Tibial artery (tissue), 4 donors: Measurements from ENCODE around the gene UBA52.

Experiments used
- DNase-seq, 2 donors: peaks; one replicate each; pipeline ENCODE4 v3.0.0-alpha.2; 2019
- H3K27ac ChIP-seq, 2 donors: fragments of 200-600 bp; sonication (generic) in 1 of 2; 1 replicate in 1 of 2; 2 replicates in 1 of 2; pipeline ENCODE4 v1.5.1; 2018 to 2019; ENCODE audit warnings: mild to moderate bottlenecking in 1 of 2
- H3K27me3 ChIP-seq, 2 donors: fragments of 200-600 bp; sonication (generic) in 1 of 2; one replicate each; pipeline versions ENCODE4 v1.5.1 to v1.6.0; 2016 to 2019
- H3K36me3 ChIP-seq, 3 donors: fragments of 200-600 bp; sonication (generic) in 2 of 3; one replicate each; pipeline ENCODE4 v1.5.1; 2016 to 2019; ENCODE audit warnings: mild to moderate bottlenecking in 2 of 3
- H3K4me1 ChIP-seq, 4 donors: fragments of 200-600 bp; sonication (generic) in 2 of 4; 1 replicate in 3 of 4; 2 replicates in 1 of 4; pipeline ENCODE4 v1.5.1; 2016 to 2019
- H3K4me3 ChIP-seq, 2 donors: fragments of 200-600 bp; sonication (generic) in 1 of 2; 1 replicate in 1 of 2; 2 replicates in 1 of 2; pipeline ENCODE4 v1.5.1; 2018 to 2019; ENCODE audit warnings: mild to moderate bottlenecking in 2 of 2
- H3K9me3 ChIP-seq, 3 donors: fragments of 200-600 bp; sonication (generic) in 1 of 3; one replicate each; pipeline ENCODE4 v1.5.1; 2016 to 2019
- intact Hi-C: fragments of 100-400 bp; cut with DNase I; formaldehyde crosslinking; loops from one replicate; pipeline ENCODE4 v1.15.0; 2023; ENCODE audit warnings: low total_unique reads
- TF ChIP-seq, protein P1 (sequence below), 2 experiments: fragments of 200-600 bp in 1 of 2; fragments of 450-650 bp in 1 of 2; IDR thresholded peaks; one replicate each; pipeline ENCODE4 v1.5.1; 2017 to 2019; ENCODE audit warnings: antibody characterized with exemption in 2 of 2, mild to moderate bottlenecking in 1 of 2, moderate library complexity in 1 of 2

The UBA52 gene

DNA sequence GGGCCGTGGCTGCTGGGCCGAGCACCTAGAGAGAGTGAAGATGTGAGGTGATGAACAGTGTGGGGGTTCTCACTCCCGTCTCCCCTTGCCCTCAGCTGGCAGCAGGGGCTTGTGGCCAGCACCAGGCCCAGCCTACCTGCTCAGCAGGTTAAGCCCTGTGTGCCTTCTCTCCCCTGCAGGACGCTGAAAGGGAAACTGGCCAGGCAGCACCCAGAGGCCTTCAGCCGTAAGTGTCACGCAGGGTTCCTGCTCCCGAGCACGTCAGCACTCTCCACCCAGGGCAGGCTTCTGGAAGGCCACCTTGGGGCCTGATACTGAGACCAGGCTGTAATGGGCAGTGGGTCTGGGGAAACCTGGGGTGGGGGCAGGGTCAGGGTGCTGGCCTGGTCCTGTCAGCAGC, 4.7 kb upstream of the UBA52 start:
- H3K27ac ChIP-seq = no peak overlapping the region
- H3K27me3 ChIP-seq = no peaks in the 10 kb centered on the region
- peaks cover 0 to 19% (median 13%) of the 10 kb centered on the region in 4 donors for H3K4me1 ChIP-seq
- TF ChIP-seq, protein P1, sequence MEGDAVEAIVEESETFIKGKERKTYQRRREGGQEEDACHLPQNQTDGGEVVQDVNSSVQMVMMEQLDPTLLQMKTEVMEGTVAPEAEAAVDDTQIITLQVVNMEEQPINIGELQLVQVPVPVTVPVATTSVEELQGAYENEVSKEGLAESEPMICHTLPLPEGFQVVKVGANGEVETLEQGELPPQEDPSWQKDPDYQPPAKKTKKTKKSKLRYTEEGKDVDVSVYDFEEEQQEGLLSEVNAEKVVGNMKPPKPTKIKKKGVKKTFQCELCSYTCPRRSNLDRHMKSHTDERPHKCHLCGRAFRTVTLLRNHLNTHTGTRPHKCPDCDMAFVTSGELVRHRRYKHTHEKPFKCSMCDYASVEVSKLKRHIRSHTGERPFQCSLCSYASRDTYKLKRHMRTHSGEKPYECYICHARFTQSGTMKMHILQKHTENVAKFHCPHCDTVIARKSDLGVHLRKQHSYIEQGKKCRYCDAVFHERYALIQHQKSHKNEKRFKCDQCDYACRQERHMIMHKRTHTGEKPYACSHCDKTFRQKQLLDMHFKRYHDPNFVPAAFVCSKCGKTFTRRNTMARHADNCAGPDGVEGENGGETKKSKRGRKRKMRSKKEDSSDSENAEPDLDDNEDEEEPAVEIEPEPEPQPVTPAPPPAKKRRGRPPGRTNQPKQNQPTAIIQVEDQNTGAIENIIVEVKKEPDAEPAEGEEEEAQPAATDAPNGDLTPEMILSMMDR (IDR thresholded peaks at IDR 0.05) = no peak
- no peak overlapping the region for H3K4me3 ChIP-seq
- H3K36me3 ChIP-seq = peaks cover 53 to 75% (median 66%) of the 10 kb centered on the region in 3 donors
- intact Hi-C loops = no loop called here
- DNase-seq = no peak
- H3K9me3 ChIP-seq = no peaks in the 10 kb centered on the region

DNA sequence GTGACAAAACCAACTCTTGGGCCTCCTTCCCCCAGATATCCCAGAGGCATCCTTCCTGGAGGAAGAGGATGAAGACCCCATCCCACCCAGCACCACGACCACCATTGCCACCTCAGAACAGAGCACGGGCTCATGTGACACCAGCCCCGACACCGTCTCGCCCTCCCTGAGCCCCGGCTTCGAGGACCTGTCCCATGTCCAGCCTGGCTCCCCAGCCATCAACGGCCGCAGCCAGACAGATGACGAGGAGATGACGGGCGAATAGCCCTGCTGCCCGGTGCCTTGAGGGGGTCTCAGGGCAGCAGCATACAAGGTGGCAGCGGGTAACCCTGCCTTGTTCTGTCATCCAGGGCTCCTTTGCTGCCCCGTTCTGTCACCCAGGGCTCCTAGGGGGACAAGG, 3.3 kb upstream of the UBA52 start:
- Histone ChIP-seq H3K9me3 (no peaks in the 10 kb centered on the region), H3K27ac (no peak overlapping the region), H3K4me1 (peaks cover 0 to 18% (median 13%) of the 10 kb centered on the region in 4 donors), H3K36me3 (peaks cover 50 to 67% (median 65%) of the 10 kb centered on the region in 3 donors), H3K4me3 (no peak overlapping the region), H3K27me3 (no peaks in the 10 kb centered on the region)
- intact Hi-C loops = no loop called here
- no peak for DNase-seq
- TF ChIP-seq, protein P1 (IDR thresholded peaks at IDR 0.05) = no peak

DNA sequence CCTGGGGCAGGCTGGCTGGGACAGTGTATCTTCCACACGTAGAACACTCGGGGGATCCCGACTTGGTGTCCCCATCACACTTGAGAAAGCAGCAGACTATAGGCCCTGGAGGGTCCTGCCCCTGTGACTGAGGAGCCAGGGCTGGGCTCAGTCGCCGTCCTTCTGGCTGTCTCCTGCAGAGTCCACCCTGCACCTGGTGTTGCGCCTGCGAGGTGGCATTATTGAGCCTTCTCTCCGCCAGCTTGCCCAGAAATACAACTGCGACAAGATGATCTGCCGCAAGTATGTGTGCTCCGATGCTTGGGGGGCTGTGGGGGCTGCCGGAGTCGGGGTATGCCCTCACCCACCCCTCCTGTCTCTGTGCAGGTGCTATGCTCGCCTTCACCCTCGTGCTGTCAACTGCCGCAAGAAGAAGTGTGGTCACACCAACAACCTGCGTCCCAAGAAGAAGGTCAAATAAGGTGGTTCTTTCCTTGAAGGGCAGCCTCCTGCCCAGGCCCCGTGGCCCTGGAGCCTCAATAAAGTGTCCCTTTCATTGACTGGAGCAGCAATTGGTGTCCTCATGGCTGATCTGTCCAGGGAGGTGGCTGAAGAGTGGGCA, 3.1 kb downstream of the UBA52 start:
- H3K36me3 ChIP-seq = peaks cover 33 to 47% (median 44%) of the 10 kb centered on the region in 3 donors
- no peak overlapping the region for H3K4me3 ChIP-seq
- TF ChIP-seq, protein P1 (IDR thresholded peaks at IDR 0.05) = no peak
- no peak for DNase-seq
- no peak overlapping the region for H3K27ac ChIP-seq
- intact Hi-C loops = no loop called here
- no peaks in the 10 kb centered on the region for H3K9me3 ChIP-seq
- H3K27me3 ChIP-seq = no peaks in the 10 kb centered on the region
- H3K4me1 ChIP-seq = peaks cover 0 to 22% (median 13%) of the 10 kb centered on the region in 4 donors

DNA sequence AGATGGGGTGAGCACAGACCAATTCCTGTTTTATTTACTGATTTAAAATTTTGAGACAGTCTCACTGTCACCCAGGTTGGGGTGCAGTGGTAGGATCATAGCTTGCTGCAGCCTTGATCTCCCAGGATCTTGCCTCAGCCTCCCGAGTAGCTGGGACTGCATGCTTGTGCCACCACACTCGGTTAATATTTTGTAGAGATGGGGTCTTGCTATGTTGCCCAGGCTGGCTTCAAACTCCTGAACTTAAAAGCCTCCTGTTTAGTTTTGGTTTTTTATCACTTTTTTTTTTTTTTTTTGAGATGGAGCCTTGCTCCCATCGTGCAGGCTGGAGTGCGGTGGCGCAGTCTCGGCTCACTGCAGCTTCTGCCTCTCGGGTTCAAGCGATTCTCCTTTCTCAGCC, 4.7 kb downstream of the UBA52 start:
- no peak overlapping the region for H3K4me3 ChIP-seq
- H3K36me3 ChIP-seq = peaks cover 33 to 47% (median 44%) of the 10 kb centered on the region in 3 donors
- H3K27me3 ChIP-seq = no peaks in the 10 kb centered on the region
- TF ChIP-seq, protein P1 (IDR thresholded peaks at IDR 0.05) = no peak
- intact Hi-C loops = no loop called here
- H3K9me3 ChIP-seq = no peaks in the 10 kb centered on the region
- H3K27ac ChIP-seq = no peak overlapping the region
- DNase-seq = no peak
- peaks cover 0 to 17% (median 13%) of the 10 kb centered on the region in 4 donors for H3K4me1 ChIP-seq

DNA sequence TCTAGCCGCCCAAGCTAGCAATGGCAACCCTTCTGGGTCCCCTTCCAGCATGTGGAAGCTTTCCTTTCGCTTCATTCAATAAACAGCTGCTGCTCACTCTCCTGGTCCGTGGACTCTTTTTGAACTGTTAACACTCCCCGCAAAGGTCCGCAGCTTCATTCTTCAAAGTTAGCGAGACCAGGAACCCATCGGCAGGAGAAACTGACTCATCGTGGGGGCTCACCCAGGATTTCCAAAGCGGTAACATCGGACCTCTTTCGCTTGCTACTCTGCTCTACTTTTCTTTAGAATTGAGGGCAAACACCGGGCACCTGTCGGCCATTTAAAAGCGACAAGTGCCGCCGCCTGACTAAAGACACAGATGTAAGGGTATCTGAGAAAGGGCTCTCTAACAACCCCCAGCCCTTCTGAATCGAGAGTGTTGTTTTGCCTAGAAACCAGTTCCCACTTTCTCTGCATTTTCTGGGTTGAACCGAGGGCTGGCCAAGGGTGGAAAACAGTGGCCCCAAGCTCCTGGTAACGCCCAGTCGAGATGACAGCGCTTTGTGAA, 5.8 kb downstream of the UBA52 start:
- Histone ChIP-seq H3K27me3 (no peaks in the 10 kb centered on the region), H3K4me1 (peaks cover 0 to 14% (median 10%) of the 10 kb centered on the region in 4 donors), H3K4me3 (no peak overlapping the region), H3K9me3 (no peaks in the 10 kb centered on the region), H3K36me3 (peaks cover 33 to 47% (median 44%) of the 10 kb centered on the region in 3 donors), H3K27ac (no peak overlapping the region)
- DNase-seq = no peak
- TF ChIP-seq, protein P1 (IDR thresholded peaks at IDR 0.05) = no peak
- intact Hi-C loops = no loop called here
